Measurements from ENCODE around the gene BABAM2.

- TF ChIP-seq, protein P1, sequence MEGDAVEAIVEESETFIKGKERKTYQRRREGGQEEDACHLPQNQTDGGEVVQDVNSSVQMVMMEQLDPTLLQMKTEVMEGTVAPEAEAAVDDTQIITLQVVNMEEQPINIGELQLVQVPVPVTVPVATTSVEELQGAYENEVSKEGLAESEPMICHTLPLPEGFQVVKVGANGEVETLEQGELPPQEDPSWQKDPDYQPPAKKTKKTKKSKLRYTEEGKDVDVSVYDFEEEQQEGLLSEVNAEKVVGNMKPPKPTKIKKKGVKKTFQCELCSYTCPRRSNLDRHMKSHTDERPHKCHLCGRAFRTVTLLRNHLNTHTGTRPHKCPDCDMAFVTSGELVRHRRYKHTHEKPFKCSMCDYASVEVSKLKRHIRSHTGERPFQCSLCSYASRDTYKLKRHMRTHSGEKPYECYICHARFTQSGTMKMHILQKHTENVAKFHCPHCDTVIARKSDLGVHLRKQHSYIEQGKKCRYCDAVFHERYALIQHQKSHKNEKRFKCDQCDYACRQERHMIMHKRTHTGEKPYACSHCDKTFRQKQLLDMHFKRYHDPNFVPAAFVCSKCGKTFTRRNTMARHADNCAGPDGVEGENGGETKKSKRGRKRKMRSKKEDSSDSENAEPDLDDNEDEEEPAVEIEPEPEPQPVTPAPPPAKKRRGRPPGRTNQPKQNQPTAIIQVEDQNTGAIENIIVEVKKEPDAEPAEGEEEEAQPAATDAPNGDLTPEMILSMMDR (IDR thresholded peaks at IDR 0.05): no peak
- no peak for TF ChIP-seq POLR2AphosphoS5 (IDR thresholded peaks at IDR 0.05; ENCODE audit: insufficient read depth in 1 of 2, low read depth in 1 of 2)
- TF ChIP-seq POLR2A (IDR thresholded peaks at IDR 0.05): no peak
Observed at GRCh38 chr2:27990030-27990590, 99.6 kb downstream of the BABAM2 start.

All from vagina (tissue), 2 donors.